Lower leg skin (tissue), 4 donors: ENCODE measurements around the gene DMRTA2. TPM values are rescaled to one million over a fixed set of nuclear protein-coding genes. Genes with fewer than 3 reads are reported as not detected.

Experiments
- DNase-seq, 2 donors: peaks; one replicate each; pipeline ENCODE4 v3.0.0-alpha.2; 2019; ENCODE audit warnings: low spot score in 2 of 2
- H3K4me3 ChIP-seq: fragments of 200-600 bp; sonication (generic); 2 replicates; pipeline ENCODE4 v1.5.1; 2017; ENCODE audit warnings: mild to moderate bottlenecking, low read depth; ENCODE audit not compliant: poor library complexity, severe bottlenecking
- CTCF ChIP-seq, 3 donors: fragments of 450-650 bp; IDR thresholded peaks; one replicate each; pipeline ENCODE4 v1.5.1; 2016; ENCODE audit warnings: antibody characterized with exemption in 3 of 3, mild to moderate bottlenecking in 3 of 3, moderate library complexity in 2 of 3
- POLR2A ChIP-seq, 2 donors: fragments of 450-650 bp; IDR thresholded peaks; one replicate each; pipeline ENCODE4 v1.6.1; 2016 to 2017; ENCODE audit warnings: antibody characterized with exemption in 2 of 2, mild to moderate bottlenecking in 1 of 2, moderate library complexity in 1 of 2
- WGBS, 2 donors: methylation state at CpG; one replicate each; pipeline ENCODE4 v1.1.5; 2018; 5-methylcytosine and 5-hydroxymethylcytosine counted together
- intact Hi-C: fragments of 100-400 bp; cut with DNase I; formaldehyde crosslinking; loops from one replicate; pipeline ENCODE4 v1.15.0; 2023; ENCODE audit warnings: low total_unique reads
- total RNA-seq, 4 donors: library from RNA; depleted of rRNA; stranded (reverse); fragments of >200 nt; gene quantifications; one replicate each; pipeline ENCODE4 v1.1.0, GENCODE V29; 2016

DMRTA2 gene
- total RNA-seq, 4 donors from 2014 or later: 0.23 TPM; not detected in 3

GRCh38 chr1:50425376-50426107, 2.3 kb upstream of the DMRTA2 start:
- intact Hi-C loops: no loop called here
- H3K4me3 ChIP-seq: no peak overlapping the region
- WGBS, 2 donors: 5 to 8% methylated on average over 34 of the region's 34 CpGs
- DNase-seq: no peak
- TF ChIP-seq CTCF (IDR thresholded peaks at IDR 0.05) (no peak), POLR2A (IDR thresholded peaks at IDR 0.05) (no peak)

GRCh38 chr1:50424884-50425375, 1.7 kb upstream of the DMRTA2 start:
- 10 to 11% methylated on average over 40 of the region's 40 CpGs for WGBS, 2 donors
- TF ChIP-seq CTCF (IDR thresholded peaks at IDR 0.05): no peak
- intact Hi-C loops: no loop called here
- no peak for DNase-seq
- H3K4me3 ChIP-seq: no peak overlapping the region

GRCh38 chr1:50424045-50424883, 1.0 kb upstream of the DMRTA2 start:
- H3K4me3 ChIP-seq: no peak overlapping the region
- WGBS, 2 donors: 4 to 9% methylated on average over 35 of the region's 35 CpGs
- DNase-seq: no peak
- TF ChIP-seq POLR2A (IDR thresholded peaks at IDR 0.05) (no peak), CTCF (IDR thresholded peaks at IDR 0.05) (no peak)
- intact Hi-C loops: no loop called here

- 2% methylated on average over 23 of the region's 23 CpGs for WGBS, 2 donors
- intact Hi-C loops: no loop called here
- TF ChIP-seq CTCF (IDR thresholded peaks at IDR 0.05): no peak
- no peak for TF ChIP-seq POLR2A (IDR thresholded peaks at IDR 0.05)
- H3K4me3 ChIP-seq: no peak overlapping the region
- DNase-seq: no peak
These were observed 392 bp upstream of the DMRTA2 start for GRCh38 chr1:50423670-50424000.

- no peak for DNase-seq
- TF ChIP-seq CTCF (IDR thresholded peaks at IDR 0.05) (no peak), POLR2A (IDR thresholded peaks at IDR 0.05) (no peak)
- no peak overlapping the region for H3K4me3 ChIP-seq
- intact Hi-C loops: no loop called here
- 8 to 13% methylated on average over 17 to 21 of the region's 21 CpGs for WGBS, 2 donors
These were observed 633 bp downstream of the DMRTA2 start for GRCh38 chr1:50422675-50422945.
